Mesothelial cell of epicardium (in vitro differentiated cells): Measurements from ENCODE around the gene ZC3H10. TPM values are rescaled to one million over a fixed set of nuclear protein-coding genes. Genes with fewer than 3 reads are reported as not detected.

Source experiments
- DNase-seq, 2 experiments: peaks; one replicate each; pipeline ENCODE4 v3.0.0; 2021; ENCODE audit warnings: low spot score in 2 of 2; ENCODE audit not compliant: unreplicated experiment in 2 of 2
- H3K27ac Mint-ChIP-seq: 2 replicates; pipeline ENCODE4 v1.8.0; 2021; ENCODE audit warnings: mixed read lengths
- H3K27me3 Mint-ChIP-seq: 2 replicates; pipeline ENCODE4 v1.8.0; 2021; ENCODE audit warnings: low read depth, mixed read lengths
- H3K36me3 Mint-ChIP-seq: 2 replicates; pipeline ENCODE4 v1.8.0; 2021; ENCODE audit warnings: mixed read lengths
- H3K4me1 Mint-ChIP-seq: 2 replicates; pipeline ENCODE4 v1.8.0; 2021; ENCODE audit warnings: mixed read lengths
- H3K4me3 Mint-ChIP-seq: 2 replicates; pipeline ENCODE4 v1.8.0; 2021; ENCODE audit warnings: mild to moderate bottlenecking, moderate library complexity, mixed read lengths
- H3K9me3 Mint-ChIP-seq: 2 replicates; pipeline ENCODE4 v1.8.0; 2021; ENCODE audit warnings: mixed read lengths
- CTCF ChIP-seq: fragments of 200-600 bp; sonication (generic); IDR thresholded peaks from one replicate; pipeline ENCODE4 v1.5.0; 2021; ENCODE audit warnings: antibody characterized with exemption; ENCODE audit not compliant: unreplicated experiment
- total RNA-seq: library from RNA; stranded (reverse); gene quantifications from 3 replicates; pipeline ENCODE4 v1.2.1, GENCODE V29; 2021

Gene ZC3H10
- total RNA-seq, 1 donor from 2014 or later: 7.8 TPM

GRCh38 chr12:56151672-56152131, 33.6 kb downstream of the ZC3H10 start:
- H3K9me3 Mint-ChIP-seq: no peaks in the 10 kb centered on the region

GRCh38 chr12:56152132-56152755, 34.2 kb downstream of the ZC3H10 start, which contains the start of gene MYL6B:
Gene MYL6B (plus strand): TSS chr12:56152587. CDS start chr12:56153919, 1,332 bp downstream.
- no peak for TF ChIP-seq CTCF
- H3K4me3 Mint-ChIP-seq: peak within 1 kb of the TSS; percentile 93
- no peaks in the 10 kb centered on the region for H3K27me3 Mint-ChIP-seq
- DNase-seq: peak; percentile 87 to 89
- no peaks in the 10 kb centered on the region for H3K9me3 Mint-ChIP-seq
- H3K27ac Mint-ChIP-seq: peak within 1 kb of the TSS; percentile 96
- peaks cover 28% of the 10 kb centered on the region for H3K4me1 Mint-ChIP-seq
- H3K36me3 Mint-ChIP-seq: peaks cover 11% of the 10 kb centered on the region

More at GRCh38 chr12:56151672-56152131, 33.6 kb downstream of the ZC3H10 start:
- Mint-ChIP-seq H3K27ac (peak overlapping the region; percentile 96), H3K4me3 (peak overlapping the region; percentile 93), H3K27me3 (no peaks in the 10 kb centered on the region), H3K4me1 (peaks cover 30% of the 10 kb centered on the region), H3K36me3 (peaks cover 11% of the 10 kb centered on the region)
- peak in 1 of 2 experiments; percentile 56 for DNase-seq
- TF ChIP-seq CTCF: peak; percentile 56

GRCh38 chr12:56152756-56153677, 35.0 kb downstream of the ZC3H10 start:
- H3K36me3 Mint-ChIP-seq: peaks cover 11% of the 10 kb centered on the region
- peak overlapping the region; percentile 96 for H3K27ac Mint-ChIP-seq
- peak overlapping the region; percentile 93 for H3K4me3 Mint-ChIP-seq
- no peak for DNase-seq
- no peaks in the 10 kb centered on the region for H3K9me3 Mint-ChIP-seq
- peaks cover 33% of the 10 kb centered on the region for H3K4me1 Mint-ChIP-seq
- no peak for TF ChIP-seq CTCF
- no peaks in the 10 kb centered on the region for H3K27me3 Mint-ChIP-seq

- Mint-ChIP-seq H3K9me3 (no peaks in the 10 kb centered on the region), H3K27me3 (no peaks in the 10 kb centered on the region), H3K4me3 (peak overlapping the region; percentile 93), H3K36me3 (peaks cover 11% of the 10 kb centered on the region), H3K27ac (no peak overlapping the region), H3K4me1 (peaks cover 33% of the 10 kb centered on the region)
- DNase-seq: no peak
- no peak for TF ChIP-seq CTCF
These were observed 35.6 kb downstream of the ZC3H10 start for GRCh38 chr12:56153678-56154065.

- H3K27me3 Mint-ChIP-seq: no peaks in the 10 kb centered on the region
- peaks cover 37% of the 10 kb centered on the region for H3K4me1 Mint-ChIP-seq
- peaks cover 11% of the 10 kb centered on the region for H3K36me3 Mint-ChIP-seq
- no peaks in the 10 kb centered on the region for H3K9me3 Mint-ChIP-seq
- DNase-seq: no peak
- no peak overlapping the region for H3K4me3 Mint-ChIP-seq
- TF ChIP-seq CTCF: no peak
- H3K27ac Mint-ChIP-seq: no peak overlapping the region
These were observed 36.2 kb downstream of the ZC3H10 start for GRCh38 chr12:56154246-56154771.
